Measurements from ENCODE around the gene EIPR1. TPM values are rescaled to one million over a fixed set of nuclear protein-coding genes. Genes with fewer than 3 reads are reported as not detected.

The EIPR1 gene
- total RNA-seq, 4 donors from 2014 or later: 24.9 to 46.2 (median 36.3) TPM

DNA sequence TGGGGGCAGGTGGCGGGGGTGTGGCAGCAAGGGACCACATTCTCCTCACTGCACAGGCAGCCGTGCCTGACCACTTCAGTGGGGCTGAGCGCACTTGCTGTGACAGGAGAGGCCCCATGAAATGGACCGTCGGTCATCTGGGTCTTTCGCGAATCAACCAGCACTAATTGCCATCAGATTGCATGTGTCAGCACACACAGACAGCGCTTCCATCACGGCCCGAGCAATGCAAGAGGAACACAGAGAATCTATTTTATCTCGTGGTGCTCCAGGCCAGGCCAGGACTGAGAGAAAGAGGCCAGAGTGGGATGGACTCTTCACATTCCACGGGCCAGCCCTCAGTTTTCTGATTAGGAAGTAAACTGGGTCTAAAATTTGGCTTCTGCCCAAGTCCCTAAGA lies 87.0 kb downstream of the EIPR1 start:
- DNase-seq (ENCODE audit: low spot score in 2 of 2): no peak

DNA sequence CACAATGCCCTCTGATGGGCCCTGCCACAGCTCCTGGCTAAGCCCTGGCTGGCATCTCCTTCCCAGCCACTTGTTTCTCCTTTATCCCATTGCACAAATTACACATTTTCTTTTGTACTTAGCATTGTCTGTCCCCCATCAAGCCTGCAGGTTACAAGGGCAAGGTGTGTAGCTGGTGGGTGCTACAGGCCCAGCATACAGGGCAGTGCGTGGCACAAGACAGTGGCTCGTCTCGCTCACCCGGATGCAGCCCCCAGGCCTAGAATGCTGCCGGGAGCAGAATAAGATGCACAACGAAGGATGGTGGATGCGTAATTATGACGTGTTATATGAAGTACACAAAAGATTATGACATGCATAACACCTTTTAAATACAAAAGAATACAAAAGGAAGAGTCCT lies 87.6 kb downstream of the EIPR1 start:
- H3K4me1 ChIP-seq: no peaks in the 10 kb centered on the region
- no peak overlapping the region for H3K4me3 ChIP-seq
- H3K36me3 ChIP-seq: peaks cover 0 to 4% (median 0%) of the 10 kb centered on the region in 3 donors
- no peaks in the 10 kb centered on the region for H3K27me3 ChIP-seq
- WGBS, 2 donors: 96 to 97% methylated on average over 8 of the region's 8 CpGs
- no peak overlapping the region for H3K27ac ChIP-seq
- no peaks in the 10 kb centered on the region for H3K9me3 ChIP-seq
- TF ChIP-seq POLR2A (IDR thresholded peaks at IDR 0.05) (no peak), EP300 (IDR thresholded peaks at IDR 0.05) (no peak)
- no peak for DNase-seq (ENCODE audit: low spot score in 2 of 2)

More for the DNA sequence above, 87.0 kb downstream of the EIPR1 start:
- H3K9me3 ChIP-seq: no peaks in the 10 kb centered on the region
- H3K4me1 ChIP-seq: no peaks in the 10 kb centered on the region
- H3K4me3 ChIP-seq: no peak overlapping the region
- H3K27ac ChIP-seq: no peak overlapping the region
- 57 to 60% methylated on average over 11 to 12 of the region's 12 CpGs for WGBS, 2 donors
- H3K27me3 ChIP-seq: no peaks in the 10 kb centered on the region
- TF ChIP-seq POLR2A (IDR thresholded peaks at IDR 0.05): no peak
- TF ChIP-seq, protein P1, sequence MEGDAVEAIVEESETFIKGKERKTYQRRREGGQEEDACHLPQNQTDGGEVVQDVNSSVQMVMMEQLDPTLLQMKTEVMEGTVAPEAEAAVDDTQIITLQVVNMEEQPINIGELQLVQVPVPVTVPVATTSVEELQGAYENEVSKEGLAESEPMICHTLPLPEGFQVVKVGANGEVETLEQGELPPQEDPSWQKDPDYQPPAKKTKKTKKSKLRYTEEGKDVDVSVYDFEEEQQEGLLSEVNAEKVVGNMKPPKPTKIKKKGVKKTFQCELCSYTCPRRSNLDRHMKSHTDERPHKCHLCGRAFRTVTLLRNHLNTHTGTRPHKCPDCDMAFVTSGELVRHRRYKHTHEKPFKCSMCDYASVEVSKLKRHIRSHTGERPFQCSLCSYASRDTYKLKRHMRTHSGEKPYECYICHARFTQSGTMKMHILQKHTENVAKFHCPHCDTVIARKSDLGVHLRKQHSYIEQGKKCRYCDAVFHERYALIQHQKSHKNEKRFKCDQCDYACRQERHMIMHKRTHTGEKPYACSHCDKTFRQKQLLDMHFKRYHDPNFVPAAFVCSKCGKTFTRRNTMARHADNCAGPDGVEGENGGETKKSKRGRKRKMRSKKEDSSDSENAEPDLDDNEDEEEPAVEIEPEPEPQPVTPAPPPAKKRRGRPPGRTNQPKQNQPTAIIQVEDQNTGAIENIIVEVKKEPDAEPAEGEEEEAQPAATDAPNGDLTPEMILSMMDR (IDR thresholded peaks at IDR 0.05): no peak
- TF ChIP-seq EP300 (IDR thresholded peaks at IDR 0.05): no peak
- peaks cover 0 to 4% (median 0%) of the 10 kb centered on the region in 3 donors for H3K36me3 ChIP-seq

DNA sequence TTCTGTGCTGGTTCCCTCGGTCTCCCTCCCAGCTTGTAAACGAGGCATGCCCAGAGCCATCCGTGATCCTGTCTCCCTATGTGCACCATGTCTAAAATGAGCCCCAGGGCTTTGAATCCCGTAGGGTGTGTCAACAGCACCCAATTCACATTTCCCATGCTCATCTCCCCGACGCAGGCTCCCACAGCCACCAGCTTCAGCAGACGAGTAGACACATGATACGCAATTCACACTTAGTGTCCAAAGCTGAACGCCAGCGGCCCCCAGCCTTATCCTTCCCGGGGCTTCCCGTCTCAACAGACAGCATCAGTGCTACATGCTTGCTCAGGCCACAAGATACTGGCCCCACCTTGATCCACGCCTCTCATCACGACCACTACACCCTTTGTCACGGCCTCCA lies 88.1 kb downstream of the EIPR1 start:
- Histone ChIP-seq H3K36me3 (peaks cover 0 to 4% (median 0%) of the 10 kb centered on the region in 3 donors), H3K27me3 (no peaks in the 10 kb centered on the region), H3K9me3 (no peaks in the 10 kb centered on the region), H3K27ac (no peak overlapping the region), H3K4me1 (no peaks in the 10 kb centered on the region), H3K4me3 (no peak overlapping the region)
- no peak for DNase-seq (ENCODE audit: low spot score in 2 of 2)
- 94% methylated on average over 15 of the region's 15 CpGs for WGBS, 2 donors
- TF ChIP-seq POLR2A (IDR thresholded peaks at IDR 0.05): no peak
- TF ChIP-seq, protein P1 (IDR thresholded peaks at IDR 0.05): no peak
- TF ChIP-seq EP300 (IDR thresholded peaks at IDR 0.05): no peak

DNA sequence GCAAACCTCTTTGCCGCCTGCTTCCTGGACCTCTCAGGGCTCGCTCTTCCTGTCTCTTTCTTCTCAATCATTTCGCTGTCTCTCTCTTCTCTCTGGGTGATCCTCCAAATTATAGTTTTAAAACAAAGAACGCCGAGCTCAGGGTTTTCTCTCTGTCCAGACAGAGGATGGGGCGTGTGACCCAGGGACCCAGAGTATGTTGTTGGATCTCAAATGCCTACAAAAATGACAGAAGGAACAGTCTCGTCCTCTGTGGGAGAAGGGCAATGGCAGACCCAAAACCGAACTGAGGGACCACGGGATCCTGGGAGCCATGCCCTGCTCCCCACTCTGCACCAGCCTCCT lies 88.5 kb downstream of the EIPR1 start:
- Histone ChIP-seq H3K9me3 (no peaks in the 10 kb centered on the region), H3K27ac (no peak overlapping the region), H3K4me3 (no peak overlapping the region), H3K36me3 (peaks cover 0 to 4% (median 0%) of the 10 kb centered on the region in 3 donors), H3K27me3 (no peaks in the 10 kb centered on the region), H3K4me1 (no peaks in the 10 kb centered on the region)
- DNase-seq (ENCODE audit: low spot score in 2 of 2): no peak
- TF ChIP-seq, protein P1 (IDR thresholded peaks at IDR 0.05): no peak
- no peak for TF ChIP-seq POLR2A (IDR thresholded peaks at IDR 0.05)
- no peak for TF ChIP-seq EP300 (IDR thresholded peaks at IDR 0.05)
- 74 to 78% methylated on average over 9 of the region's 9 CpGs for WGBS, 2 donors

DNA sequence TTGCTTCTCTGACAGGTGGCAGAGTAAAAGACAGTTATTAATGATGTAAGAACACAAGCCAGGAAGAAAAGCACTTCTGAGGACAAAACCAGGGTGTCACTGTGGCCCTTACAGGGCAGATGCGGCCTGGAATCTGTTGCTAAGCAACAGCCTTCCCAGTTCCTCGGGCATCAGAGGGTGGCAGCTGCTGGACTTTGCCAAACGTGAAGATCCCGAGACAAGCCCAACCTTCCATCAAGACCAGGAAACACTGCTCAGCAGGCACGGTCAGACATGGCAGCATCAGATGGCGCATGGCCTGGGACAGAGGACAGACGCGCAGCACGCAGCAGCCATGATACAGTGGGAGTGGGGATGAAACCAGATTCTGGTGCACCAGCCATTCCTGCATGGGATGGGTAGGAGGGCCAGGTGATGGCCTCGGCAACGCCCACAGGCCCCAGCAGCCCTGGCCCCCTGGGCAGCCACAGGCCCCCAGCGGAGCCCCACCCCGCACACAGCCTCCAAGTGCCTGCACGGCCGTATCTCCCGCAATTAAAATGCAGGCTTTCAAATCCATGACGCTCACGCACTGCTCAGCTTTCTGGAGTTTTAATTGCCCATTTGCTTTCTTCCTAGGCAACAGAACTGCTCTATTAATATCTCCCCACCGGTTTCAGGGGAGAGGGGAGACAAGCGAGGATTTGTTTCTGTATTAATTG lies 89.0 kb downstream of the EIPR1 start:
- 76 to 77% methylated on average over 17 to 18 of the region's 20 CpGs for WGBS, 2 donors
- Histone ChIP-seq H3K27ac (no peak overlapping the region), H3K9me3 (no peaks in the 10 kb centered on the region), H3K4me3 (no peak overlapping the region), H3K4me1 (no peaks in the 10 kb centered on the region), H3K36me3 (peaks cover 0 to 4% (median 0%) of the 10 kb centered on the region in 3 donors), H3K27me3 (no peaks in the 10 kb centered on the region)
- no peak for DNase-seq (ENCODE audit: low spot score in 2 of 2)
- no peak for TF ChIP-seq EP300 (IDR thresholded peaks at IDR 0.05)
- TF ChIP-seq, protein P1 (IDR thresholded peaks at IDR 0.05): no peak
- TF ChIP-seq POLR2A (IDR thresholded peaks at IDR 0.05): no peak
